Measurements from ENCODE around the gene SCYGR8. TPM values are rescaled to one million over a fixed set of nuclear protein-coding genes. Genes with fewer than 3 reads are reported as not detected.

SCYGR8 gene
- total RNA-seq, 1 experiment from 2014 or later = not detected

DNA sequence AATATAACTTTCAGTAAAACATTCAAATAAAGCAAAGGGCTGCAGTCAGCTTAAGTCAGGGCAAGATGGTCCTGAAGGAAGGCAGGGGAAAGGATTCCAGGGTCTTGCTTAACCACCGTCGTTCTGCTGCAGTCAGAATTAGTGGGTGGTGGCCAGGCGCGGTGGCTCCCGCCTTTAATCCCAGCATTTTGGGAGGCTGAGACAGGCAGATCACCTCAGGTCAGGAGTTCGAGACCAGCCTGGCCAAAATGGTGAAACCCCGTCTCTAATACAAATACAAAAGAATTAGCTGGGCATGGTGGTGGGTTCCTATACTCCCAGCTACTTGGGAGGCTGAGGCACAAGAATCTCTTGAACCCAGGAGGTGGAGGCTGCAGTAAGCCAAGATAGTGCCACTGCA lies 34.7 kb upstream of the SCYGR8 start:
- Histone ChIP-seq H3K27ac (ENCODE audit: low read length) (no peak overlapping the region), H3K36me3 (ENCODE audit: control insufficient read depth, insufficient read depth, low read length) (no peaks in the 10 kb centered on the region), H3K9me3 (ENCODE audit: control insufficient read depth, insufficient read depth, low read depth, low read length) (no peaks in the 10 kb centered on the region), H3K4me3 (ENCODE audit: low read depth in 2 of 2, low read length in 2 of 2) (no peak overlapping the region), H3K4me1 (ENCODE audit: control insufficient read depth, insufficient read depth, low read length) (no peaks in the 10 kb centered on the region), H3K27me3 (ENCODE audit: control insufficient read depth, insufficient read depth, low read length) (no peaks in the 10 kb centered on the region)
- DNase-seq (ENCODE audit: low read depth, low spot score) (no peak), ATAC-seq (no peak)
- no TSS peak for BruUV-seq (replicated peaks)
- TF ChIP-seq POLR2AphosphoS5 (IDR thresholded peaks at IDR 0.05; ENCODE audit: low read depth, low read length) = no peak
- TF ChIP-seq, protein P1, sequence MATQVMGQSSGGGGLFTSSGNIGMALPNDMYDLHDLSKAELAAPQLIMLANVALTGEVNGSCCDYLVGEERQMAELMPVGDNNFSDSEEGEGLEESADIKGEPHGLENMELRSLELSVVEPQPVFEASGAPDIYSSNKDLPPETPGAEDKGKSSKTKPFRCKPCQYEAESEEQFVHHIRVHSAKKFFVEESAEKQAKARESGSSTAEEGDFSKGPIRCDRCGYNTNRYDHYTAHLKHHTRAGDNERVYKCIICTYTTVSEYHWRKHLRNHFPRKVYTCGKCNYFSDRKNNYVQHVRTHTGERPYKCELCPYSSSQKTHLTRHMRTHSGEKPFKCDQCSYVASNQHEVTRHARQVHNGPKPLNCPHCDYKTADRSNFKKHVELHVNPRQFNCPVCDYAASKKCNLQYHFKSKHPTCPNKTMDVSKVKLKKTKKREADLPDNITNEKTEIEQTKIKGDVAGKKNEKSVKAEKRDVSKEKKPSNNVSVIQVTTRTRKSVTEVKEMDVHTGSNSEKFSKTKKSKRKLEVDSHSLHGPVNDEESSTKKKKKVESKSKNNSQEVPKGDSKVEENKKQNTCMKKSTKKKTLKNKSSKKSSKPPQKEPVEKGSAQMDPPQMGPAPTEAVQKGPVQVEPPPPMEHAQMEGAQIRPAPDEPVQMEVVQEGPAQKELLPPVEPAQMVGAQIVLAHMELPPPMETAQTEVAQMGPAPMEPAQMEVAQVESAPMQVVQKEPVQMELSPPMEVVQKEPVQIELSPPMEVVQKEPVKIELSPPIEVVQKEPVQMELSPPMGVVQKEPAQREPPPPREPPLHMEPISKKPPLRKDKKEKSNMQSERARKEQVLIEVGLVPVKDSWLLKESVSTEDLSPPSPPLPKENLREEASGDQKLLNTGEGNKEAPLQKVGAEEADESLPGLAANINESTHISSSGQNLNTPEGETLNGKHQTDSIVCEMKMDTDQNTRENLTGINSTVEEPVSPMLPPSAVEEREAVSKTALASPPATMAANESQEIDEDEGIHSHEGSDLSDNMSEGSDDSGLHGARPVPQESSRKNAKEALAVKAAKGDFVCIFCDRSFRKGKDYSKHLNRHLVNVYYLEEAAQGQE (IDR thresholded peaks at IDR 0.05; ENCODE audit: insufficient read depth in 1 of 2, low read depth in 2 of 2, low read length in 1 of 2) = no peak
- TF ChIP-seq, protein P2, sequence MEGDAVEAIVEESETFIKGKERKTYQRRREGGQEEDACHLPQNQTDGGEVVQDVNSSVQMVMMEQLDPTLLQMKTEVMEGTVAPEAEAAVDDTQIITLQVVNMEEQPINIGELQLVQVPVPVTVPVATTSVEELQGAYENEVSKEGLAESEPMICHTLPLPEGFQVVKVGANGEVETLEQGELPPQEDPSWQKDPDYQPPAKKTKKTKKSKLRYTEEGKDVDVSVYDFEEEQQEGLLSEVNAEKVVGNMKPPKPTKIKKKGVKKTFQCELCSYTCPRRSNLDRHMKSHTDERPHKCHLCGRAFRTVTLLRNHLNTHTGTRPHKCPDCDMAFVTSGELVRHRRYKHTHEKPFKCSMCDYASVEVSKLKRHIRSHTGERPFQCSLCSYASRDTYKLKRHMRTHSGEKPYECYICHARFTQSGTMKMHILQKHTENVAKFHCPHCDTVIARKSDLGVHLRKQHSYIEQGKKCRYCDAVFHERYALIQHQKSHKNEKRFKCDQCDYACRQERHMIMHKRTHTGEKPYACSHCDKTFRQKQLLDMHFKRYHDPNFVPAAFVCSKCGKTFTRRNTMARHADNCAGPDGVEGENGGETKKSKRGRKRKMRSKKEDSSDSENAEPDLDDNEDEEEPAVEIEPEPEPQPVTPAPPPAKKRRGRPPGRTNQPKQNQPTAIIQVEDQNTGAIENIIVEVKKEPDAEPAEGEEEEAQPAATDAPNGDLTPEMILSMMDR (IDR thresholded peaks at IDR 0.05) = no peak
- no peak for TF ChIP-seq SIN3A (IDR thresholded peaks at IDR 0.05; ENCODE audit: borderline replicate concordance, insufficient read depth, low read depth, low read length)
- no peak for TF ChIP-seq TCF7L2 (IDR thresholded peaks at IDR 0.05; ENCODE audit: low read depth, low read length)
- ChIA-PET CTCF (no interaction called here), POLR2A (no interaction called here)
- intact Hi-C loops (cut with micrococcal nuclease; ENCODE audit: unreplicated experiment) (no loop called here), in situ Hi-C loops (cut with HindIII; ENCODE audit: low pct_unique_long_range_greater_than_20kb, low sequenced_read_pairs) (no loop called here)

DNA sequence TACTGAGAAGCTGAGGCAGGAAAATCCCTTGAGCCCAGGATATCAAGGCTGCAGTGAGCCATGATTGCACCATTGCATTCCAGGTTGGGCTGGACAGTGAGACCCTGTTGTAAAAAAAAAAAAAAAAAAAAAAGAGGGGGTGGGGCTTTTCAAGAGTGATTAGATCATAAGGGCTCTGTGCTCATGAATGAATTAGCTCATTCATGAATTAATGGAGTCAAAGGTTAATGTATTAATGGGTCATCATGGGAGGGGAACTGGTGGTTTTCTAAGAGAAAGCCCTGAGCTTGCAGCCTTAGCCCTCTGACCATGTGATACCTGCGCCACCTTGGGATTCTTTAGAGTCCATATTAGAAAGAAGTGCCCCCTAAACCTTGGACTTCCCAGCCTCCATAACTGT lies 32.4 kb upstream of the SCYGR8 start:
- BruUV-seq (replicated peaks) = no TSS peak
- intact Hi-C loops (cut with micrococcal nuclease; ENCODE audit: unreplicated experiment) = no loop called here
- ChIA-PET POLR2A (interaction anchor here (0.6 kb wide), 1 partner anchor 27 kb away, joined by 3 read pairs; no protein-coding TSS in a partner anchor), CTCF (interaction anchor here (0.7 to 1.6 kb wide), 2 partner anchors 55 to 69 kb away, joined by 9 to 10 read pairs; no protein-coding TSS in a partner anchor)
- TF ChIP-seq TCF7L2 (IDR thresholded peaks at IDR 0.05; ENCODE audit: low read depth, low read length) (no peak), SIN3A (IDR thresholded peaks at IDR 0.05; ENCODE audit: borderline replicate concordance, insufficient read depth, low read depth, low read length) (no peak), POLR2AphosphoS5 (IDR thresholded peaks at IDR 0.05; ENCODE audit: low read depth, low read length) (no peak)
- TF ChIP-seq, protein P2 (IDR thresholded peaks at IDR 0.05) = no peak
- TF ChIP-seq, protein P1 (IDR thresholded peaks at IDR 0.05; ENCODE audit: insufficient read depth in 1 of 2, low read depth in 2 of 2, low read length in 1 of 2) = no peak
- H3K4me3 ChIP-seq (ENCODE audit: low read depth in 2 of 2, low read length in 2 of 2) = no peak overlapping the region
- H3K27ac ChIP-seq (ENCODE audit: low read length) = no peak overlapping the region
- ATAC-seq (no peak), DNase-seq (ENCODE audit: low read depth, low spot score) (no peak)
- H3K27me3 ChIP-seq (ENCODE audit: control insufficient read depth, insufficient read depth, low read length) = no peaks in the 10 kb centered on the region
- no peaks in the 10 kb centered on the region for H3K36me3 ChIP-seq (ENCODE audit: control insufficient read depth, insufficient read depth, low read length)
- in situ Hi-C loops (cut with HindIII; ENCODE audit: low pct_unique_long_range_greater_than_20kb, low sequenced_read_pairs) = no loop called here
- H3K9me3 ChIP-seq (ENCODE audit: control insufficient read depth, insufficient read depth, low read depth, low read length) = no peaks in the 10 kb centered on the region
- no peaks in the 10 kb centered on the region for H3K4me1 ChIP-seq (ENCODE audit: control insufficient read depth, insufficient read depth, low read length)

All from Panc1 (cell line).